K562 (cell line): ENCODE data around the gene ATP1A2. TPM values are rescaled to one million over a fixed set of nuclear protein-coding genes. Genes with fewer than 3 reads are reported as not detected.

Experiments
- ATAC-seq: fragments of 200-7000 bp; cut with Tn5 transposase; 3 replicates; pipeline ENCODE4 v1.9.1; 2020; ENCODE audit warnings: moderate library complexity
- BruUV-seq: library from RNA; stranded (reverse); fragments of 400-500 nt; replicated peaks from 2 replicates; lab custom pipeline; 2021; lab: Mats Ljungman, UMichigan
- CTCF ChIA-PET: fragments of 300-600 bp; formaldehyde crosslinking; extraction: SDS; loops from one replicate; lab custom pipeline; 2021; ENCODE audit warnings: low intra/inter-chr PET ratio; lab: Yijun Ruan, JAX
- POLR2A ChIA-PET: fragments of 300-600, 350-650 bp; sonication (Branson Sonifier 250); formaldehyde crosslinking; extraction: SDS; loops from one replicate; lab custom pipeline; 2021; ENCODE audit warnings: antibody characterized with exemption, inconsistent platforms; lab: Yijun Ruan, JAX
- DNase-seq, 4 experiments: peaks; one replicate each; pipeline versions ENCODE4 v3.0.0 to v3.0.0-alpha.2; 2011 to 2018; ENCODE audit warnings: low spot score in 3 of 4, mixed read lengths in 3 of 4; ENCODE audit errors: extremely low read depth in 1 of 4
- FAIRE-seq: peaks from 2 replicates; lab custom pipeline; 2011; peaks lifted over from hg19 to GRCh38; lab: Jason Lieb, UNC
- H2AFZ ChIP-seq: 2 replicates; pipeline ENCODE4 v1.6.0; 2011; ENCODE audit warnings: low read depth, low read length, control low read depth, inconsistent platforms
- H3K27ac ChIP-seq: fragments of 200-600 bp; 3 replicates; pipeline ENCODE4 v1.8.0; 2011; ENCODE audit warnings: low read depth, mild to moderate bottlenecking, control low read depth, inconsistent platforms, low read length, moderate library complexity, mixed read lengths; ENCODE audit errors: extremely low read depth
- H3K27me3 ChIP-seq, 2 experiments: fragments of 300-600 bp in 1 of 2; 2 replicates in 1 of 2; 3 replicates in 1 of 2; pipeline versions ENCODE4 v1.6.0 to v1.8.0; 2011; ENCODE audit warnings: inconsistent platforms in 2 of 2, low read length in 2 of 2, mild to moderate bottlenecking in 1 of 2, mixed read lengths in 1 of 2, moderate library complexity in 1 of 2; ENCODE audit not compliant: control insufficient read depth in 2 of 2, insufficient read depth in 2 of 2
- H3K36me3 ChIP-seq: fragments of 300-600 bp; 3 replicates; pipeline ENCODE4 v1.8.0; 2011; ENCODE audit warnings: mild to moderate bottlenecking, low read length, inconsistent platforms; ENCODE audit not compliant: control insufficient read depth, insufficient read depth
- H3K4me1 ChIP-seq, 2 experiments: fragments of 200-600 bp in 1 of 2; replicated peaks in 1 of 2; 2 replicates in 1 of 2; 3 replicates in 1 of 2; pipeline versions ENCODE4 v1.5.1 to v1.8.0; 2011; ENCODE audit warnings: inconsistent platforms in 2 of 2, low read length in 2 of 2, mild to moderate bottlenecking in 1 of 2, mixed read lengths in 1 of 2, moderate library complexity in 1 of 2; ENCODE audit not compliant: control insufficient read depth in 2 of 2, insufficient read depth in 2 of 2
- H3K4me2 ChIP-seq: 2 replicates; pipeline ENCODE4 v1.6.1; 2011; ENCODE audit warnings: low read length, control low read depth, inconsistent platforms, mixed read lengths; ENCODE audit not compliant: insufficient read depth
- H3K4me3 ChIP-seq: fragments of 200-600 bp; sonication (generic), shearing (Covaris generic); 2 replicates; pipeline ENCODE4 v1.5.1; 2016; ENCODE audit warnings: control low read depth, inconsistent platforms
- H3K79me2 ChIP-seq: fragments of 200-600 bp; 3 replicates; pipeline ENCODE4 v1.8.0; 2011; ENCODE audit warnings: low read length, inconsistent platforms; ENCODE audit not compliant: control insufficient read depth, insufficient read depth
- H3K9ac ChIP-seq, 2 experiments: 2 replicates each; pipeline versions ENCODE4 v1.6.0 to v1.6.1; 2011; ENCODE audit warnings: low read depth in 2 of 2, low read length in 2 of 2, control low read depth in 1 of 2, inconsistent platforms in 1 of 2, mild to moderate bottlenecking in 1 of 2, mixed read lengths in 1 of 2; ENCODE audit not compliant: insufficient read depth in 1 of 2
- H3K9me1 ChIP-seq: one replicate; pipeline ENCODE4 v1.6.0; 2011; ENCODE audit warnings: inconsistent platforms, mild to moderate bottlenecking, low read length, moderate library complexity; ENCODE audit not compliant: control insufficient read depth, insufficient read depth
- H3K9me3 ChIP-seq: replicated peaks from 2 replicates; pipeline ENCODE4 v1.5.1; 2011; ENCODE audit warnings: low read depth, low read length, inconsistent platforms; ENCODE audit not compliant: control insufficient read depth, insufficient read depth
- H4K20me1 ChIP-seq: replicated peaks from 2 replicates; pipeline ENCODE4 v1.6.1; 2011; ENCODE audit warnings: low read length, inconsistent platforms, mixed read lengths; ENCODE audit not compliant: control insufficient read depth, insufficient read depth
- BHLHE40 ChIP-seq: IDR thresholded peaks from 2 replicates; pipeline ENCODE4 v1.6.1; 2011; ENCODE audit warnings: low read length, improper control_type of control experiment
- CLOCK ChIP-seq: fragments of 250-450 bp; sonication (Bioruptor Pico); IDR thresholded peaks from 2 replicates; pipeline ENCODE4 v1.4.0; 2020; ENCODE audit warnings: mild to moderate bottlenecking, moderate library complexity, borderline replicate concordance
- ILK ChIP-seq: fragments of 450-650 bp; IDR thresholded peaks from 2 replicates; pipeline ENCODE4 v1.6.1; 2016; ENCODE audit warnings: missing genetic modification characterization, low read depth, mild to moderate bottlenecking, missing compliant biosample characterization, moderate library complexity, borderline replicate concordance
- KLF10 ChIP-seq: fragments of 250-450 bp; sonication (Bioruptor Pico); IDR thresholded peaks from 2 replicates; pipeline ENCODE4 v1.6.1; 2021; ENCODE audit warnings: matching md5 sums
- LCOR ChIP-seq: sonication (generic); formaldehyde crosslinking; IDR thresholded peaks from 2 replicates; pipeline ENCODE4 v1.8.0; 2022; ENCODE audit warnings: mild to moderate bottlenecking, missing genetic modification reagents
- NR0B1 ChIP-seq: fragments of 450-650 bp; IDR thresholded peaks from one replicate; pipeline ENCODE4 v1.6.1; 2018; ENCODE audit warnings: mild to moderate bottlenecking, moderate library complexity; ENCODE audit not compliant: partially characterized antibody
- SP1 ChIP-seq: sonication (generic); formaldehyde crosslinking; IDR thresholded peaks from 2 replicates; pipeline ENCODE4 v1.8.1; 2022; ENCODE audit warnings: mild to moderate bottlenecking, missing genetic modification reagents
- TBP ChIP-seq: optimal IDR thresholded peaks from 2 replicates; pipeline ENCODE3; 2011; ENCODE audit warnings: low read depth, low read length, improper control_type of control experiment
- WGBS: fragments of 100-300 bp; shearing (Covaris generic); methylation state at CpG from one replicate; pipeline ENCODE4 v1.1.6; 2016; ENCODE audit warnings: low coverage, mixed read lengths; ENCODE audit not compliant: insufficient coverage; ENCODE audit errors: missing lambda C conversion rate; 5-methylcytosine and 5-hydroxymethylcytosine counted together
- in situ Hi-C: fragments of 300-500 bp; cut with MboI; formaldehyde crosslinking; loops from 4 replicates; pipeline ENCODE4 v1.15.0; 2018; ENCODE audit warnings: inconsistent platforms, mixed read lengths
- intact Hi-C: fragments of 100-400 bp; cut with micrococcal nuclease; formaldehyde crosslinking; loops from 2 replicates; pipeline ENCODE4 v1.14.2; 2022
- polyA plus RNA-seq, 8 experiments: library from polyadenylated mRNA; depleted of rRNA in 4 of 8; stranded (reverse) in 5 of 8; unstranded in 3 of 8; fragments of >200 nt; fragmentation: Nextera tagmentation in 2 of 8; fragmentation: Illumina TruSeq in 1 of 8; extraction: Ambion mirVana in 2 of 8; extraction: Trizol in 1 of 8; gene quantifications; 2 replicates each; pipeline versions ENCODE4 v1.2.1 to v1.2.3, GENCODE V29; 2011 to 2014; ENCODE audit warnings: inconsistent platforms in 1 of 8, missing spikeins in 1 of 8
- total RNA-seq, 7 experiments: library from RNA; depleted of rRNA in 6 of 7; stranded (reverse); fragments of >200 nt in 6 of 7; fragmentation: Illumina TruSeq in 2 of 7; extraction: Trizol in 2 of 7; gene quantifications; 2 replicates each; pipeline versions ENCODE4 v1.2.1 to v1.2.3, GENCODE V29; 2011 to 2021; ENCODE audit warnings: low replicate concordance in 1 of 7

ATP1A2 gene
- total and polyA plus RNA-seq, 9 of the 15 experiments (the other 6 are each of a cell fraction or from before 2014, with no cell fraction given) = 0.04 to 0.11 (median 0.09) TPM; not detected in 6

GRCh38 chr1:160127381-160127780 is 11.8 kb downstream of the ATP1A2 start:
- Histone ChIP-seq H3K4me3 (no peak overlapping the region), H2AFZ (no peak overlapping the region), H3K79me2 (no peaks in the 10 kb centered on the region), H3K4me2 (no peak overlapping the region), H3K9me3 (no peaks in the 10 kb centered on the region), H3K36me3 (no peaks in the 10 kb centered on the region)
- ATAC-seq = no peak
- no TSS peak for BruUV-seq
- POLR2A ChIA-PET = interaction anchor here (1.2 kb wide), 1 partner anchor 42 kb away, joined by 4 read pairs; no protein-coding TSS in a partner anchor
- FAIRE-seq = no peak
- TF ChIP-seq NR0B1 (no peak), LCOR (CRISPR knock-in tag) (no peak), ILK (tag) (no peak), BHLHE40 (no peak), KLF10 (CRISPR knock-in tag) (no peak), TBP (no peak), CLOCK (CRISPR knock-in tag) (no peak), SP1 (CRISPR knock-in tag) (no peak)
- TF ChIP-seq, all 486 proteins: peak for 0
- H3K27ac ChIP-seq = no peak overlapping the region
- peaks cover 20 to 69% of the 10 kb centered on the region in 2 experiments; a peak in 4 of 5 replicates for H3K27me3 ChIP-seq
- no peak overlapping the region for H3K9ac ChIP-seq
- in situ Hi-C loops (no loop called here), intact Hi-C loops (no loop called here)
- WGBS = 25% methylated on average over 9 of the region's 9 CpGs
- no peaks in the 10 kb centered on the region; a peak in 1 of 5 replicates for H3K4me1 ChIP-seq
- DNase-seq = no peak
- no peaks in the 10 kb centered on the region for H4K20me1 ChIP-seq
- H3K9me1 ChIP-seq = no peaks in the 10 kb centered on the region
- CTCF ChIA-PET = no interaction called here
